HepG2 (cell line): ENCODE data around the gene GPR176. TPM values are rescaled to one million over a fixed set of nuclear protein-coding genes. Genes with fewer than 3 reads are reported as not detected.

Experiments
- ATAC-seq: fragments of 200-7000 bp; cut with Tn5 transposase; 3 replicates; pipeline ENCODE4 v1.9.1; 2020; ENCODE audit warnings: mild to moderate bottlenecking, moderate library complexity
- BruUV-seq: library from RNA; stranded (reverse); fragments of 400-500 nt; replicated peaks from 2 replicates; lab custom pipeline; 2021; lab: Mats Ljungman, UMichigan
- CTCF ChIA-PET: fragments of 300-600 bp; formaldehyde crosslinking; extraction: SDS; loops from one replicate; lab custom pipeline; 2021; ENCODE audit warnings: low total read pairs, inconsistent platforms, low intra/inter-chr PET ratio; lab: Yijun Ruan, JAX
- POLR2A ChIA-PET: fragments of 350-600 bp; sonication (Branson Sonifier 250); formaldehyde crosslinking; loops from one replicate; lab custom pipeline; 2020; ENCODE audit warnings: antibody characterized with exemption, inconsistent platforms; lab: Yijun Ruan, JAX
- DNase-seq: peaks from one replicate; pipeline ENCODE4 v3.0.0-alpha.2; 2015; ENCODE audit warnings: low spot score
- FAIRE-seq: peaks from 3 replicates; lab custom pipeline; 2011; peaks lifted over from hg19 to GRCh38; lab: Jason Lieb, UNC
- H2AFZ ChIP-seq: one replicate; pipeline ENCODE4 v1.6.1; 2011; ENCODE audit warnings: low read length, inconsistent platforms
- H3K27ac ChIP-seq: fragments of 300-600 bp; 3 replicates; pipeline ENCODE4 v1.8.0; 2011; ENCODE audit warnings: mixed run types, mild to moderate bottlenecking, mixed read lengths, low read length, inconsistent platforms; ENCODE audit not compliant: insufficient read depth; ENCODE audit errors: extremely low read length
- H3K27me3 ChIP-seq, 2 experiments: fragments of 200-600 bp in 1 of 2; 2 replicates in 1 of 2; 3 replicates in 1 of 2; pipeline versions ENCODE4 v1.6.0 to v1.8.0; 2011; ENCODE audit warnings: low read length in 2 of 2, mild to moderate bottlenecking in 2 of 2, moderate library complexity in 2 of 2, inconsistent platforms in 1 of 2; ENCODE audit not compliant: insufficient read depth in 2 of 2, control insufficient read depth in 1 of 2
- H3K36me3 ChIP-seq, 2 experiments: fragments of 200-600 bp in 1 of 2; replicated peaks in 1 of 2; 2 replicates in 1 of 2; 3 replicates in 1 of 2; pipeline versions ENCODE4 v1.5.1 to v1.8.0; 2011; ENCODE audit warnings: low read length in 2 of 2, inconsistent platforms in 1 of 2; ENCODE audit not compliant: insufficient read depth in 2 of 2, control insufficient read depth in 1 of 2
- H3K4me1 ChIP-seq: 2 replicates; pipeline ENCODE4 v1.5.1; 2012; ENCODE audit warnings: low read length, inconsistent platforms; ENCODE audit not compliant: insufficient read depth
- H3K4me2 ChIP-seq: 2 replicates; pipeline ENCODE4 v1.6.0; 2011; ENCODE audit warnings: low read depth, low read length, inconsistent platforms
- H3K4me3 ChIP-seq, 3 experiments: fragments of 200-600 bp in 1 of 3; sonication (generic), shearing (Covaris generic) in 1 of 3; replicated peaks in 1 of 3; 2 replicates each; pipeline ENCODE4 v1.5.1; 2011 to 2016; ENCODE audit warnings: low read length in 3 of 3, inconsistent platforms in 2 of 3, low read depth in 2 of 3, mild to moderate bottlenecking in 2 of 3, control low read depth in 1 of 3, mixed read lengths in 1 of 3; ENCODE audit not compliant: insufficient read depth in 1 of 3
- H3K79me2 ChIP-seq: one replicate; pipeline ENCODE4 v1.6.1; 2011; ENCODE audit warnings: low read length, inconsistent platforms; ENCODE audit not compliant: insufficient read depth
- H3K9ac ChIP-seq: 2 replicates; pipeline ENCODE4 v1.6.0; 2011; ENCODE audit warnings: mild to moderate bottlenecking, low read depth, low read length, inconsistent platforms; ENCODE audit not compliant: insufficient read depth
- H3K9me3 ChIP-seq: 2 replicates; pipeline ENCODE4 v1.5.1; 2012; ENCODE audit warnings: mild to moderate bottlenecking, low read length
- H4K20me1 ChIP-seq: 2 replicates; pipeline ENCODE4 v1.6.0; 2011; ENCODE audit warnings: inconsistent platforms, mild to moderate bottlenecking, low read length, moderate library complexity; ENCODE audit not compliant: insufficient read depth
- ARID3A ChIP-seq: IDR thresholded peaks from 2 replicates; pipeline ENCODE4 v1.6.1; 2012; ENCODE audit warnings: low read depth, low read length, improper control_type of control experiment
- ASH2L ChIP-seq: fragments of 300-600, 200-600 bp; sonication (generic); IDR thresholded peaks from 2 replicates; pipeline ENCODE4 v1.7.0; 2017; ENCODE audit warnings: low read depth, mild to moderate bottlenecking, moderate library complexity, mixed read lengths, low read length; ENCODE audit not compliant: insufficient read length
- ATF4 ChIP-seq, 2 experiments: fragments of 450-650 bp in 1 of 2; sonication (generic) in 1 of 2; formaldehyde crosslinking; IDR thresholded peaks; 2 replicates each; pipeline versions ENCODE4 v1.5.0 to v1.8.0; 2020 to 2022; ENCODE audit warnings: mild to moderate bottlenecking in 1 of 2, missing genetic modification reagents in 1 of 2
- CBFB ChIP-seq: sonication (generic); formaldehyde crosslinking; IDR thresholded peaks from 2 replicates; pipeline ENCODE4 v1.4.0; 2020; ENCODE audit warnings: missing genetic modification reagents
- CREB3 ChIP-seq: sonication (generic); formaldehyde crosslinking; IDR thresholded peaks from 2 replicates; pipeline ENCODE4 v1.5.0; 2020; ENCODE audit warnings: missing genetic modification reagents
- FOXC1 ChIP-seq: sonication (generic); formaldehyde crosslinking; IDR thresholded peaks from 2 replicates; pipeline ENCODE4 v1.8.0; 2022; ENCODE audit warnings: mild to moderate bottlenecking, missing genetic modification reagents, borderline replicate concordance
- MLX ChIP-seq: IDR thresholded peaks from 2 replicates; pipeline ENCODE4 v1.6.1; 2016
- MZF1 ChIP-seq: sonication (generic); formaldehyde crosslinking; IDR thresholded peaks from 2 replicates; pipeline ENCODE4 v1.8.1; 2023; ENCODE audit warnings: mild to moderate bottlenecking, missing genetic modification reagents, borderline replicate concordance
- PHF20 ChIP-seq: sonication (generic); formaldehyde crosslinking; IDR thresholded peaks from 2 replicates; pipeline ENCODE4 v1.5.0; 2020; ENCODE audit warnings: mild to moderate bottlenecking, missing genetic modification reagents
- SIN3B ChIP-seq: fragments of 150-350 bp; IDR thresholded peaks from 2 replicates; pipeline ENCODE4 v1.6.1; 2014; ENCODE audit warnings: low read length
- SOX5 ChIP-seq: IDR thresholded peaks from 2 replicates; pipeline ENCODE4 v1.6.1; 2016; ENCODE audit warnings: borderline replicate concordance
- SP5 ChIP-seq: IDR thresholded peaks from 2 replicates; pipeline ENCODE4 v1.6.1; 2016; ENCODE audit warnings: low read depth, borderline replicate concordance
- U2AF2 ChIP-seq: fragments of 200-400 bp; formaldehyde crosslinking; IDR thresholded peaks from 2 replicates; pipeline ENCODE4 v1.6.1; 2017; ENCODE audit warnings: low read depth, mild to moderate bottlenecking, low read length
- ZFP90 ChIP-seq: sonication (generic); formaldehyde crosslinking; IDR thresholded peaks from 2 replicates; pipeline ENCODE4 v1.8.0; 2022; ENCODE audit warnings: missing genetic modification reagents, mild to moderate bottlenecking, inconsistent platforms, borderline replicate concordance
- ZNF562 ChIP-seq: sonication (generic); formaldehyde crosslinking; IDR thresholded peaks from 2 replicates; pipeline ENCODE4 v1.8.0; 2022; ENCODE audit warnings: missing genetic modification reagents, borderline replicate concordance
- ZNF670 ChIP-seq: sonication (generic); formaldehyde crosslinking; IDR thresholded peaks from 2 replicates; pipeline ENCODE4 v1.8.0; 2022; ENCODE audit warnings: mild to moderate bottlenecking, missing genetic modification reagents, borderline replicate concordance
- ZNF766 ChIP-seq: sonication (generic); formaldehyde crosslinking; IDR thresholded peaks from 2 replicates; pipeline ENCODE4 v1.5.0; 2020; ENCODE audit warnings: missing genetic modification reagents, borderline replicate concordance
- ZNF83 ChIP-seq: sonication (generic); formaldehyde crosslinking; IDR thresholded peaks from 2 replicates; pipeline ENCODE4 v1.4.0; 2020; ENCODE audit warnings: missing genetic modification reagents, mild to moderate bottlenecking, borderline replicate concordance
- ZSCAN5A ChIP-seq: sonication (generic); formaldehyde crosslinking; IDR thresholded peaks from 2 replicates; pipeline ENCODE4 v1.8.0; 2022; ENCODE audit warnings: mild to moderate bottlenecking, missing genetic modification reagents, borderline replicate concordance
- in situ Hi-C: cut with HindIII; loops from 2 replicates; pipeline ENCODE4 v1.10.0; 2017; ENCODE audit warnings: low pct_unique_long_range_greater_than_20kb; ENCODE audit not compliant: extremely low pct_ligation_motif_present
- intact Hi-C: fragments of 100-400 bp; cut with micrococcal nuclease; formaldehyde crosslinking; loops from one replicate; pipeline ENCODE4 v1.10.0; 2022; ENCODE audit not compliant: unreplicated experiment
- polyA plus RNA-seq, 8 experiments: library from polyadenylated mRNA; depleted of rRNA in 3 of 8; stranded (reverse) in 7 of 8; unstranded in 1 of 8; fragments of >200 nt; fragmentation: Illumina TruSeq in 4 of 8; extraction: Trizol in 4 of 8; gene quantifications; 2 replicates each; pipeline versions ENCODE4 v1.2.1 to v1.2.3, GENCODE V29; 2011 to 2016; ENCODE audit warnings: low read depth in 4 of 8, missing spikeins in 1 of 8, mixed read lengths in 1 of 8; ENCODE audit not compliant: insufficient read depth in 1 of 8
- total RNA-seq, 5 experiments: library from RNA; depleted of rRNA; stranded (reverse); fragments of >200 nt; fragmentation: Illumina TruSeq; extraction: Trizol; gene quantifications; 2 replicates each; pipeline ENCODE4 v1.2.3, GENCODE V29; 2016; ENCODE audit warnings: low read depth in 1 of 5

GPR176 gene
- total and polyA plus RNA-seq, 2 of the 13 experiments (the other 11 are each of a cell fraction or from before 2014, with no cell fraction given): 0.11 to 0.20 TPM

- CTCF ChIA-PET: no interaction called here
- H3K27ac ChIP-seq: no peak overlapping the region
- H4K20me1 ChIP-seq: no peaks in the 10 kb centered on the region
- TF ChIP-seq ATF4 (CRISPR knock-in tag; IDR thresholded peaks at IDR 0.05): no peak
- TF ChIP-seq ZNF766 (CRISPR knock-in tag): no peak
- TF ChIP-seq U2AF2: no peak
- TF ChIP-seq CREB3 (CRISPR knock-in tag): no peak
- TF ChIP-seq ZFP90: no peak
- no peak for TF ChIP-seq ZNF562 (CRISPR knock-in tag)
- TF ChIP-seq ZNF670 (CRISPR knock-in tag): no peak
- TF ChIP-seq SIN3B: no peak
- no peak for TF ChIP-seq SP5 (CRISPR knock-in tag)
- TF ChIP-seq CBFB: no peak
- TF ChIP-seq ASH2L: no peak
- no peak for TF ChIP-seq MZF1
- TF ChIP-seq FOXC1 (CRISPR knock-in tag): no peak
- TF ChIP-seq ARID3A: no peak
- TF ChIP-seq PHF20 (CRISPR knock-in tag): no peak
- TF ChIP-seq MLX (CRISPR knock-in tag): no peak
- TF ChIP-seq ZNF83: no peak
- TF ChIP-seq SOX5 (CRISPR knock-in tag): no peak
- no peak for TF ChIP-seq ZSCAN5A (CRISPR knock-in tag)
- TF ChIP-seq, all 625 proteins: peak for 0
- no peaks in the 10 kb centered on the region for H3K4me1 ChIP-seq
- ATAC-seq (no peak), FAIRE-seq (no peak), DNase-seq (no peak)
- POLR2A ChIA-PET: no interaction called here
- intact Hi-C loops (no loop called here), in situ Hi-C loops (no loop called here)
- H3K79me2 ChIP-seq: no peaks in the 10 kb centered on the region
- H3K4me2 ChIP-seq: no peak overlapping the region
- no peaks in the 10 kb centered on the region for H3K36me3 ChIP-seq
- no TSS peak for BruUV-seq
- H2AFZ ChIP-seq: no peak overlapping the region
- H3K9me3 ChIP-seq: no peaks in the 10 kb centered on the region
- H3K27me3 ChIP-seq: no peaks in the 10 kb centered on the region
- no peak overlapping the region for H3K9ac ChIP-seq
- no peak overlapping the region for H3K4me3 ChIP-seq
Observed at GRCh38 chr15:39752246-39752645, 167.8 kb downstream of the GPR176 start.
